ENCODE results near the gene RALGPS2. TPM values are rescaled to one million over a fixed set of nuclear protein-coding genes. Genes with fewer than 3 reads are reported as not detected.

Gene RALGPS2
- total and polyA plus RNA-seq, 2 experiments from 2014 or later: 18.1 to 49.6 TPM

GRCh38 chr1:178938101-178938958 lies 213.3 kb downstream of the RALGPS2 start:
- H3K4me1 ChIP-seq (ENCODE audit: insufficient read depth): peaks cover 53% of the 10 kb centered on the region
- no peaks in the 10 kb centered on the region for H4K20me1 ChIP-seq (ENCODE audit: insufficient read depth)
- in situ Hi-C loops (cut with MboI): no loop called here
- H2AFZ ChIP-seq: peak overlapping the region; percentile 70
- WGBS, 2 experiments (ENCODE audit: low coverage in 1 of 2, low lambda C conversion rate in 2 of 2, missing lambda C conversion rate in 2 of 2): 12 to 20% methylated on average over 10 to 11 of the region's 11 CpGs
- H3K4me3 ChIP-seq: no peak overlapping the region
- no peaks in the 10 kb centered on the region for H3K79me2 ChIP-seq (ENCODE audit: insufficient read depth)
- H3K4me2 ChIP-seq (ENCODE audit: unreplicated experiment): peak overlapping the region; percentile 79
- DNase-seq: peak; percentile 42
- no peaks in the 10 kb centered on the region for H3K36me3 ChIP-seq (ENCODE audit: low read depth)
- peak overlapping the region; percentile 84 for H3K27ac ChIP-seq
- H3K9me2 ChIP-seq (ENCODE audit: insufficient read depth): no peaks in the 10 kb centered on the region
- H3F3A ChIP-seq (ENCODE audit: insufficient read depth): peaks cover 47% of the 10 kb centered on the region
- no peaks in the 10 kb centered on the region for H3K9me3 ChIP-seq (ENCODE audit: low read depth)
- peak overlapping the region; percentile 60 for H3K9ac ChIP-seq
- H3K27me3 ChIP-seq (replicated peaks; ENCODE audit: insufficient read depth): no peaks in the 10 kb centered on the region
- TF ChIP-seq EZH2phosphoT487 (IDR thresholded peaks at IDR 0.05; ENCODE audit: insufficient read depth, low read depth) (no peak), EZH2 (IDR thresholded peaks at IDR 0.05; ENCODE audit: insufficient read depth, poor library complexity, severe bottlenecking) (no peak)

GRCh38 chr1:178938959-178939317 lies 213.9 kb downstream of the RALGPS2 start:
- H3K9ac ChIP-seq: peak overlapping the region; percentile 60
- TF ChIP-seq EZH2phosphoT487 (IDR thresholded peaks at IDR 0.05; ENCODE audit: insufficient read depth, low read depth): no peak
- no peak for TF ChIP-seq EZH2 (IDR thresholded peaks at IDR 0.05; ENCODE audit: insufficient read depth, poor library complexity, severe bottlenecking)
- in situ Hi-C loops (cut with MboI): no loop called here
- H3K27ac ChIP-seq: peak overlapping the region; percentile 84
- peak; percentile 88 for DNase-seq
- WGBS, 2 experiments (ENCODE audit: low coverage in 1 of 2, low lambda C conversion rate in 2 of 2, missing lambda C conversion rate in 2 of 2): 4 to 9% methylated on average over 9 to 10 of the region's 10 CpGs
- H3K36me3 ChIP-seq (ENCODE audit: low read depth): no peaks in the 10 kb centered on the region
- no peaks in the 10 kb centered on the region for H3K9me2 ChIP-seq (ENCODE audit: insufficient read depth)
- H3K79me2 ChIP-seq (ENCODE audit: insufficient read depth): no peaks in the 10 kb centered on the region
- peaks cover 47% of the 10 kb centered on the region for H3F3A ChIP-seq (ENCODE audit: insufficient read depth)
- no peaks in the 10 kb centered on the region for H3K27me3 ChIP-seq (replicated peaks; ENCODE audit: insufficient read depth)
- no peaks in the 10 kb centered on the region for H3K9me3 ChIP-seq (ENCODE audit: low read depth)
- peak overlapping the region; percentile 79 for H3K4me2 ChIP-seq (ENCODE audit: unreplicated experiment)
- H2AFZ ChIP-seq: peak overlapping the region; percentile 70
- H3K4me3 ChIP-seq: 0 out of 2 replicates have a peak overlapping the region, but pooled peaks have one; percentile 19
- H4K20me1 ChIP-seq (ENCODE audit: insufficient read depth): no peaks in the 10 kb centered on the region
- peaks cover 53% of the 10 kb centered on the region for H3K4me1 ChIP-seq (ENCODE audit: insufficient read depth)

GRCh38 chr1:178939338-178940067 lies 214.5 kb downstream of the RALGPS2 start:
- Histone ChIP-seq H3K27me3 (replicated peaks; ENCODE audit: insufficient read depth) (no peaks in the 10 kb centered on the region), H3K4me1 (ENCODE audit: insufficient read depth) (peaks cover 53% of the 10 kb centered on the region), H3K79me2 (ENCODE audit: insufficient read depth) (no peaks in the 10 kb centered on the region), H3K9me3 (ENCODE audit: low read depth) (no peaks in the 10 kb centered on the region), H3K4me2 (ENCODE audit: unreplicated experiment) (peak overlapping the region; percentile 79), H2AFZ (peak overlapping the region; percentile 70), H3F3A (ENCODE audit: insufficient read depth) (peaks cover 47% of the 10 kb centered on the region), H3K9me2 (ENCODE audit: insufficient read depth) (no peaks in the 10 kb centered on the region), H3K36me3 (ENCODE audit: low read depth) (no peaks in the 10 kb centered on the region), H4K20me1 (ENCODE audit: insufficient read depth) (no peaks in the 10 kb centered on the region), H3K4me3 (0 out of 2 replicates have a peak overlapping the region, but pooled peaks have one; percentile 19), H3K27ac (peak overlapping the region; percentile 84), H3K9ac (peak overlapping the region; percentile 60)
- WGBS, 2 experiments (ENCODE audit: low coverage in 1 of 2, low lambda C conversion rate in 2 of 2, missing lambda C conversion rate in 2 of 2): 7 to 9% methylated on average over 15 of the region's 15 CpGs
- DNase-seq: no peak
- TF ChIP-seq EZH2 (IDR thresholded peaks at IDR 0.05; ENCODE audit: insufficient read depth, poor library complexity, severe bottlenecking) (no peak), EZH2phosphoT487 (IDR thresholded peaks at IDR 0.05; ENCODE audit: insufficient read depth, low read depth) (no peak)
- in situ Hi-C loops (cut with MboI): no loop called here

- Histone ChIP-seq H3K4me1 (ENCODE audit: insufficient read depth) (peaks cover 53% of the 10 kb centered on the region), H3K9ac (peak overlapping the region; percentile 60), H3K27ac (peak overlapping the region; percentile 84), H2AFZ (peak overlapping the region; percentile 70; the same call in 1 of the 2 replicates), H3K9me3 (ENCODE audit: low read depth) (no peaks in the 10 kb centered on the region), H3K27me3 (replicated peaks; ENCODE audit: insufficient read depth) (no peaks in the 10 kb centered on the region), H3K9me2 (ENCODE audit: insufficient read depth) (no peaks in the 10 kb centered on the region), H3K36me3 (ENCODE audit: low read depth) (no peaks in the 10 kb centered on the region), H3K4me3 (0 out of 2 replicates have a peak overlapping the region, but pooled peaks have one; percentile 19), H4K20me1 (ENCODE audit: insufficient read depth) (no peaks in the 10 kb centered on the region), H3K79me2 (ENCODE audit: insufficient read depth) (no peaks in the 10 kb centered on the region), H3F3A (ENCODE audit: insufficient read depth) (peaks cover 47% of the 10 kb centered on the region), H3K4me2 (ENCODE audit: unreplicated experiment) (peak overlapping the region; percentile 79)
- in situ Hi-C loops (cut with MboI): no loop called here
- TF ChIP-seq EZH2phosphoT487 (IDR thresholded peaks at IDR 0.05; ENCODE audit: insufficient read depth, low read depth): no peak
- TF ChIP-seq EZH2 (IDR thresholded peaks at IDR 0.05; ENCODE audit: insufficient read depth, poor library complexity, severe bottlenecking): no peak
- DNase-seq: peak; percentile 95
- WGBS, 2 experiments (ENCODE audit: low coverage in 1 of 2, low lambda C conversion rate in 2 of 2, missing lambda C conversion rate in 2 of 2): 41 to 44% methylated on average over 7 of the region's 7 CpGs
These were observed 215.2 kb downstream of the RALGPS2 start for GRCh38 chr1:178940068-178940765.
